Kidney glomerular epithelial cell (primary cell): Measurements from ENCODE around the gene NPR1.
"Not testable (repeated sequence)": the region's sequence is repeated elsewhere in the genome, so short reads cannot be mapped to it uniquely, and the experiment has no call there.

ENCODE experiments used
- DNase-seq: peaks from one replicate; lab custom pipeline; 2025; lab: John Stamatoyannopoulos, UW

NPR1 gene

GRCh38 chr1:153682730-153683129 lies 4.2 kb downstream of the NPR1 start:
- DNase-seq = no peak

DNA sequence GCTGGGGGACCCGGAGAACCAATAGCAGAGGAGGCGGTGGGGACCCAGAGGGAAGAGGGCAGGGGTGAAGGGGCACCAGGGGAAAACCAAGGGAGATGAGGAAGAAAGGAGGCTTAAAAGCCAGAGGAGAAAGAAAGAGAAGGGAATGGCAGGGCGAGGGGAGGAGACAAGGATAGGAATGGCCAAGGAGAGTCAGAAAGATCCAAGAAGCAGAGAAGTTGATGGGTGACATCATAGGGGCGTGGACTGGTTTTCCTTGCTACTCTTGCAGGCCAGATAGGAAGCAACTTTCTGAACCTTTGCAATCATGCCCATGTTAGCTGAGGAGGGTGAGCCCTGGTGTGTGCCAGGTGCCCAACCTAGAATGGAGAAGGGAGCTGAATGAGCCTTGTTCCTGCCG lies 5.4 kb downstream of the NPR1 start:
- peak; percentile 34 for DNase-seq

DNA sequence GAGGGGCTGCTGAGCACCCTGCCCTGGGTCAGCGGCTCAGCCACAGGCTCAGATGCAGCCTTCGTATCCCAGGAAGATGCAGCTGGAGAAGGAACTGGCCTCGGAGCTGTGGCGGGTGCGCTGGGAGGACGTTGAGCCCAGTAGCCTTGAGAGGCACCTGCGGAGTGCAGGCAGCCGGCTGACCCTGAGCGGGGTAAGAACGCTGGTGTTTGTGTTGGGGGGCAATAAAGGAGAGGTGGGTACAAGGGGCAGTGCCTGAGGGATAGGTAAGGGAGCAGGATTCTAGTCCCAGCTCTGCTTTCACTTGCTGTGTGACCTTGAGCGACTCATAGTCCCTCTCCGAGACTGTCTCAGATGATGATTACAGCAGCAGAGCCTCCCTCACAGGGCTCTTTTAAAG lies 6.4 kb downstream of the NPR1 start:
- DNase-seq = no peak

DNA sequence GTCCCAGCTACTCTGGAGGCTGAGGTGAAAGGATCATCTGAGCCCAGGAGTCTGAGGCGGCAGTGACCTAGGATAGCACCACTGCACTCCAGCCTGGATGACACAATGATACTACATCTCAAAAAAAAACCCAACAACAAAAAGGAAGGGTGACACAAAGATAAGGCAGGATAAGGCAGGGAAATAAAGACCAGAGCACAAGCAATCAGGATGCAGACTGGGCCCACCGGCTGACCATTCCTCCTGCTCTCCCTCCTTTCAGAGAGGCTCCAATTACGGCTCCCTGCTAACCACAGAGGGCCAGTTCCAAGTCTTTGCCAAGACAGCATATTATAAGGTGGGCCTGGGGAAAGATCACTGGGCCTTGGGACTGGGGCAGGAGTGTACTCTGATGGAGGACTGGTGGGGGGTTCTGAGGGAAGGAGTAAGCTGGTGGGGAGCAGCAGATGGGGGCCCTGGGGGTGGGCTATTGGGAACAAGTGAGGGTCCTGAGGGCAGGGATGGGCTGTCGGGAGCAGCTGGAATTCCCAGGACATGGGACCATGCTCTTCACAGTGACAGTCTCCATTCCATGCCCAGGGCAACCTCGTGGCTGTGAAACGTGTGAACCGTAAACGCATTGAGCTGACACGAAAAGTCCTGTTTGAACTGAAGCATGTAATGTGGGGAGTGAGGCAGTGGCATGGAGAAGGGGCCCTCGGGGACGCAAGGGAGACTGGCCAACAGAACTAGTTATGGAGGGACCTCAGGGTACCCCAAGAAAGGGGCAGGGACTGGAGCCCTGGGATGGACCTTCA lies 7.3 kb downstream of the NPR1 start:
- DNase-seq = no peak

DNA sequence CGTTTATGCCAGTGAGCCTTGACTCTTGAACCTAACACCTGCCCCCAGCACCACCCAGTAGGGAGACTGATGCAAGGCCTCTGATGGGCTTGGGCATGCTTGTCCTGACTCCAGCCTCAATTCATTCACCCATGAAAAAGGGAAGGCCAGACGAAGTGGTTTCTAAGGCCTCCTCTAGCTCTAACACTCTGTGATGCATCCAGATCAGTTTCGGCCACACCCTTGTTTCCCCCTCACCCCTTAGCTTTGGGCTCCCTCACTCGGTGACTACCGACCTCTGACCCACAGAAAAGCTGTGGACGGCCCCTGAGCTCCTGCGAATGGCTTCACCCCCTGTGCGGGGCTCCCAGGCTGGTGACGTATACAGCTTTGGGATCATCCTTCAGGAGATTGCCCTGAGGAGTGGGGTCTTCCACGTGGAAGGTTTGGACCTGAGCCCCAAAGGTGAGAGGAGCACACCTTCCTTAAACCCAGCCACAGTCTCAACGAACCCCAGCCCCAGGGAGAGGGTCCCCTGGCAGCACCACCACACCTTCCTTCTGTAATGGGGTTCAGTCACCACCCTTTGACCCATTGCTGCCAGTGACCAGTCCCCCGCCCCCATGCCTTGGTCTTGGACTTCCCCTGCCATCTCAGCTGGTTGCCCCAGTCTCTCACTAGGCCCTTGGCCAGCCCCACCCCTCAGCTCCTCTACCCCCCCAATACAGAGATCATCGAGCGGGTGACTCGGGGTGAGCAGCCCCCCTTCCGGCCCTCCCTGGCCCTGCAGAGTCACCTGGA lies 9.0 kb downstream of the NPR1 start:
- DNase-seq = no peak

GRCh38 chr1:153688276-153688675 lies 9.8 kb downstream of the NPR1 start:
- no peak for DNase-seq

DNA sequence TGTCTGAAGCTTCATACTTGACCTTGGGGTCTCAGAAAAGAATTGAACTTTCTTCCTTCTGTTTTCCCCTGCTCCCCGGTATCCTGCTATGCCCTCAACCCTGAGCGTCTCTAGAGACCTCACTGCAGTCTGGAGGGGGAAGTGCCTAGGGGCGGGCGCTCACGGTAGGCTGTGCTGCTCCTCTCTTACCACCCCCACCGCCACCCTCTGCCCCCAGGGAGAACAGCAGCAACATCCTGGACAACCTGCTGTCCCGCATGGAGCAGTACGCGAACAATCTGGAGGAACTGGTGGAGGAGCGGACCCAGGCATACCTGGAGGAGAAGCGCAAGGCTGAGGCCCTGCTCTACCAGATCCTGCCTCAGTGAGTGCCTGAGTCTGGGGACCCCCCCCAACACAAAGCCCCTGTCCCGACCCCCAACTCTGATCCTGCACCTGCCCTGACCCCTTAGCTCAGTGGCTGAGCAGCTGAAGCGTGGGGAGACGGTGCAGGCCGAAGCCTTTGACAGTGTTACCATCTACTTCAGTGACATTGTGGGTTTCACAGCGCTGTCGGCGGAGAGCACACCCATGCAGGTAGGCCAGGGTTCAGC lies 10.3 kb downstream of the NPR1 start:
- no peak for DNase-seq

GRCh38 chr1:153693466-153693865 lies 15.0 kb downstream of the NPR1 start:
- DNase-seq = no peak

- peak; percentile 82 for DNase-seq
These were observed 18.3 kb downstream of the NPR1 start for GRCh38 chr1:153696741-153697140.

DNA sequence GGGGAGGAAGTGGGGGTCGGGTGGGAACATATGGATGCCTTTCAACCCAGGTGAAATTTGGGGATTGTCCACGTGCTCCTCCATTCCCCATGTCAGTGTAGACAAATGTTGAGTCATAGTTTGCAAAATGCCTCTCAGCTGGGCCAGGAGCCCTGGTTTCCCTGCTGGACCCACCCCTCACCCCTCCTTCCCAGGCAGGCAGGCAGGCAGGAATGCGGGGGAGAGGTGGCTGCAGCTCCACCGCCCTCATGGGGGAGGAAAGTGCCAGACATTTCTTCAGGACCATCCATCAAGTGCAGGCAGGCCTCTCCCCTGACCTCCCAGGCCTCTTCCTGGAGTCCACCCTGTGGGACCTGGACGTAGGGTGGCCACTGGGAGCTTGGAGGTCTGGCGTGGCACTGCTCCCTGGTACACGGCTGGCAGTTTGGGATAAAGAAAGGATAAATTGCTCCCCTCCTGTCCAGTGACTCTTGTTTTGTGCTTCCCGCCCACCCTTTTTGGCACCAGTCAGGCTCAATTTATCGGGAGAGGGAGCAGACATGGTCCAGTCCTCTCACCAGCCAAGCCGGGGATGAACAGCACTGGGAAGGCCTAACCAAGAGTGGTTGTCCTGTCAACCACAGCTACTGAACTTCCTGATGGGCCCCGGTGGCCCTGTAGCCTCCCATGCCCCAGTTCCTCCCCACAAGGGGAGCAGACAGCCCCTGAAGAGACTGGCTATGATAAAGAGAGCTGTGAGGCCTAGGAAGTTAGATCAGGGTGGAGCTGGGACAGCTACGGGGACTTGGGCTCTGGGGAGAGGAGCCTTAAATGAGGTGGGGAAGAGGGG lies 18.9 kb downstream of the NPR1 start:
- peak; percentile 95 for DNase-seq

DNA sequence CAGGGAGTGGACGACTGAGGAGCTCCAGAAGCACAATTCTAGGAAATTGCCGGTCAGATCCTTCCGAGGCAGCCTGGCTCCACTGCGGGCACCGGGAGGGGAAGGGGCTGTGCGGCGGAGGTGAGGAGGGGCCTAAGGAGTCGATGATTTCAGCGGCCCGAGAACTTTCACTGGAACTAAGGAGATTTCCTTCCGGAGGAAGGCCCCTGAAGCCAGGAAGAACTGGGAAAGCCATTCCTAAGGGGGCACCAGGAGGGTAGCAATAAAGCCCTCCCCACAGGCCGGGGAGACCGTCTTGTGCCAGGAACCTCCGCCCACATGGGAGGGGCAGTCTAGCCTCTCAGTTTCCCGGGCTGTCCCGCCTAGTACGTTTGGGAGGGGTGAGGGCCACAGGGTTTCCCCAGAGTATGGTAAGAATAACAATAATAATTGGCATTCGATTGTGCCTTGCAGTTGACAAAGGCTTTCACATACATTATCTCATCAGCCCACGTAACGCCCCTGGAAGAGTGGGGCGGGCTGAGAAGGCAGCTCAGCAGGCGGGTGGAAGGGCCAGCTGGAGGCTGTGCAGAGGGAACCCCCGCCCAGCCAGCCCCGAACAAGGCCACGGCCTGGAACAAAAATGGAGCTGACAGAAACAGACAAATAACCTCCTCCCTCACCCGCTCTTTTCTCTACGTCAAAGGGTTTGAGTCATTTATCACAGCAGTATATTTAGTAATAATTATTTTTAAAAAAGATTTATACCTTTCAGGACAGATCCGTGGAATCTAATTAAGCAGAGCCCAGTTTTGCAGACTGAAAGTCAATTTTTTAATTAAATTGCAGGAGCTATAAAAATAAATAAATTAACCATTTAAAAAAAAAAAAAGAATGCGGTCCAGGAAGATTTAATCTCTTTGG lies 19.8 kb downstream of the NPR1 start:
- peak; percentile 98 for DNase-seq

- DNase-seq = peak; percentile 43
These were observed 20.6 kb downstream of the NPR1 start for GRCh38 chr1:153698923-153699714.

DNA sequence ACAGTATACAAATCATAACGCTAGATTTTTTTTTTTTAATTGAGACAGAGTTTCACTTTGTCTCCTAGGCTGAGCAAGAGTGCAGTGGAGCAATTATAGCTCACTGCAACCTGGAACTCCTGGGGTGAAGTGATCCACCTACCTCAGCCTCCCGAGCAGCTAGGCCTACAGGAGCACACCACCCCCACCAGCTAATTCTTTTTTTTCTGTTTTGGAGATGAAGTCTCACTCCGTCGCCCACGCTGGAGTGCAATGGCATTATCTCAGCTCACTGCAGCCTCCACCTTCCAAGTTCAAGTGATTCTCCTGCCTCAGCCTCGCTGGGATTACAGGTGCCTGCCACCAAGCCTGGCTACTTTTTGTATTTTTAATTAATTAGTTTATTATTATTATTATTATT lies 21.3 kb downstream of the NPR1 start:
- no peak for DNase-seq

DNA sequence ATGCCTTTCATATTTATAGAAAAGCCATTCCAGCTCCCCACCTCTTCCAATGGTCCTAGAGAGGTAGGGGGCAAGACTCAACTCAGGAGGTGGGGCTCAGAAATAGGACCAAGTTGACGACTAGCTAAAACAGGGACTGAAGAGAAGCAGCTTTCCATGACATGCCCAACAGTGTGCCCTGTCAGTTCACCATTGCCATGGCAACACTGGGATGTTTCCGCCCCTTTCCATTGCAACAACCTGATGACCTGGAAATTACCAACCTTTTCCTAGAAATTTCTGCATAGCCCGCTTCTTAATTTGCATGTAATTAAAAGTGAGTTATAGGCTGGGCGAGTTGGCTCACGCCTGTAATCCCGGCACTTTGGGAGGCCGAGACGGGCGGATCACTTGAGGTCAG lies 27.0 kb downstream of the NPR1 start:
- DNase-seq = no peak

DNA sequence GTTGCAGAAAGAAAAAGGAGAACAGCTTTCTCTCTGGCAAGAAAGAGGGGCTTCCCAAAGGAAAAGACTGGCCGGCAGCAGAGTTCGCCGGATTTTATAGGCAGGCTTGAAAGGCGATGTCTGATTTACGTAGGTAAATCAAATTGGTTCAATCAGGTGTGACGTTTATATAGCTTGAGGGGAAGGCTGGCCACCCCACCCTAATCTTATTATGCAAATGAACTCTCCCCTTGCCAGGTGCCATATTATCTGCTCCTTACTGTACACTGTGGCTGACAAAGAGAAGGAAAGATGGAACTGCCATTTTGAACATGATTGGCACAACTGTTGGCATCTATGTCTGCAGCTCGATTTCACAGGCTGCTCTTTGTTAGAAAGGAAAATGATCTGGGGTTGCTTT lies 32.5 kb downstream of the NPR1 start:
- no peak for DNase-seq

DNA sequence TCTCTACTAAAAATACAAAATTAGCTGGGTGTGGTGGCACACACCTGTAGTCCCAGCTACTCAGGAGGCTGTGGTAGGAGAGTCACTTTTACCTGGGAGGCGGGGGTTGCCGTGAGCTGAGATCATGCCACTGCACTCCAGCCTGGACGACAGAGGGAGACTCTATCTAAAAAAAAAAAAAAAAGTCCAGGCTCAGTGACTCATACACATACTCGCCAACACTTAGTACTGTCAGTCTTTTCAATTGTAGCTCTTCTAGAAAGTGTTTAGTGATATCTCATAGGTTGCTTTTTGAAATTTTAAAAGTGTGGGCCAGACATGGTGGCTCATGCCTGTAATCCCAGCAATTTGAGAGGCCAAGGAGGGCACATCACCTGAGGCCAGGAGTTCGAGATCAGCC lies 37.7 kb downstream of the NPR1 start:
- not testable (repeated sequence) for DNase-seq

GRCh38 chr1:153717330-153717729 lies 38.8 kb downstream of the NPR1 start:
- no peak for DNase-seq

DNA sequence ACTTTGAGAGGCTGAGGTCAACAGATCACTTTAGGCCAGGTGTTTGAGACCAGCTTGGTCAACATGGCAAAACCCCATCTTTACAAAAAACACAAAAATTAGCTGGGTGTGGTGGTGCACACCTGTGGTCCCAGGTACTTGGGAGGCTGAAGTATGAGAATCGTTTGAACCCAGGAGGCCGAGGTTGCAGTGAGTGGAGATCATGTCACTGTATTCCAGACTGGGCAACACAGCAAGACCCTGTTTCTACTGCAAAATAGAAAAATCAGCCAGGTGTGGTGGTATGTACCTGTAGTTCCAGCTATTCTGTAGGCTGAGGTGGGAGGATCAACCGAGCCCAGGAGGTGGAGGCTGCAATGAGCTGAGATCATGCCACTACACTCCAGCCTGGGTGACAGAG lies 45.2 kb downstream of the NPR1 start:
- no peak for DNase-seq

GRCh38 chr1:153724634-153725033 lies 46.1 kb downstream of the NPR1 start:
- DNase-seq = not testable (repeated sequence)
